Body of pancreas (tissue), 4 donors: ENCODE data around the gene CPEB2. TPM values are rescaled to one million over a fixed set of nuclear protein-coding genes. Genes with fewer than 3 reads are reported as not detected.

Source experiments
- ATAC-seq: fragments of 150-250 bp; one replicate; pipeline ENCODE4 v1.9.1; 2016
- DNase-seq, 4 donors: peaks; one replicate each; pipeline ENCODE4 v3.0.0-alpha.2; 2019
- H3K27ac ChIP-seq, 4 donors: fragments of 200-600 bp; sonication (generic); 1 replicate in 3 of 4; 2 replicates in 1 of 4; pipeline versions ENCODE4 v1.5.1 to v1.6.1; 2016 to 2019; ENCODE audit warnings: mild to moderate bottlenecking in 1 of 4, mixed read lengths in 1 of 4, moderate library complexity in 1 of 4
- H3K27me3 ChIP-seq, 2 donors: fragments of 200-600 bp; sonication (generic); one replicate each; pipeline ENCODE4 v1.6.0; 2016; ENCODE audit warnings: mild to moderate bottlenecking in 1 of 2
- H3K36me3 ChIP-seq, 2 donors: fragments of 200-600 bp; sonication (generic); replicated peaks in 1 of 2; 2 replicates each; pipeline ENCODE4 v1.5.1; 2016; ENCODE audit warnings: low read depth in 2 of 2; ENCODE audit not compliant: insufficient read depth in 1 of 2
- H3K4me1 ChIP-seq: fragments of 200-600 bp; sonication (generic); one replicate; pipeline ENCODE4 v1.6.0; 2016
- H3K4me3 ChIP-seq, 2 donors: fragments of 200-600 bp; sonication (generic); 1 replicate in 1 of 2; 2 replicates in 1 of 2; pipeline ENCODE4 v1.5.1; 2016 to 2019
- H3K9me3 ChIP-seq, 3 donors: fragments of 200-600 bp; sonication (generic); 1 replicate in 2 of 3; 2 replicates in 1 of 3; pipeline ENCODE4 v1.5.1; 2016
- CTCF ChIP-seq, 7 experiments: fragments of 450-650 bp in 4 of 7; fragments of 200-600 bp in 3 of 7; sonication (generic) in 3 of 7; IDR thresholded peaks; one replicate each; pipeline ENCODE4 v1.5.1; 2016 to 2019; ENCODE audit warnings: antibody characterized with exemption in 7 of 7
- POLR2A ChIP-seq, 3 donors: fragments of 450-650 bp; IDR thresholded peaks; one replicate each; pipeline ENCODE4 v1.6.1; 2016; ENCODE audit warnings: antibody characterized with exemption in 3 of 3, mild to moderate bottlenecking in 2 of 3
- WGBS, 2 donors: methylation state at CpG; one replicate each; pipeline ENCODE4 v1.1.5; 2017; 5-methylcytosine and 5-hydroxymethylcytosine counted together
- intact Hi-C: fragments of 100-400 bp; cut with DNase I; formaldehyde crosslinking; loops from one replicate; pipeline ENCODE4 v1.15.1; 2023
- total RNA-seq, 2 donors: library from RNA; depleted of rRNA; stranded (reverse); fragments of >200 nt; gene quantifications; one replicate each; pipeline ENCODE4 v1.1.0, GENCODE V29; 2016

CPEB2 gene
- total RNA-seq, 2 donors from 2014 or later = 6.6 to 8.0 TPM

GRCh38 chr4:15043226-15043625, 40.9 kb downstream of the CPEB2 start:
- H3K27ac ChIP-seq = no peak overlapping the region
- H3K9me3 ChIP-seq = no peaks in the 10 kb centered on the region
- H3K27me3 ChIP-seq = no peaks in the 10 kb centered on the region
- DNase-seq = no peak
- 82 to 87% methylated on average over 3 of the region's 3 CpGs for WGBS, 2 donors
- TF ChIP-seq CTCF (IDR thresholded peaks at IDR 0.05) (no peak), POLR2A (IDR thresholded peaks at IDR 0.05) (no peak)
- H3K4me3 ChIP-seq = no peak overlapping the region
- peaks cover 12% of the 10 kb centered on the region for H3K4me1 ChIP-seq
- no peak for ATAC-seq
- no peaks in the 10 kb centered on the region for H3K36me3 ChIP-seq
- intact Hi-C loops = no loop called here

DNA sequence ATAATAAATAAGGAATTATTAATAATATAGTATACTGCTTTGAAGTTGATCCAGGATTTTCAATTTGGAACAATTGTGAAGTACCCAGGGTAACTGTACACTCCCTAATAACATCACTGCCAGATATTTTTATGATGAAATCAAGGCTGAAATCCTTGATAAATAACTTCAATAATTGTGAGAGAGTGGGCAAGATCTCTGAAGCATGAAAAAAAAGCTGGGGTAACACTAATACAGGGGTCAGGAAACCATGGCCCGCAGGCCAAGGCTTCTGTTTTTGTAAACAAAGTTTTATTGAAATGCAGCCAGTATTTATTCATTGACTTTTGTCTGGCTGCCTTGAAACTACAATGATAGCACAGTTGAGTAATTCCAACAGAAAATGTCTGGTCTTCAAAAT, 41.6 kb downstream of the CPEB2 start:
- no peak for DNase-seq
- TF ChIP-seq CTCF (IDR thresholded peaks at IDR 0.05) (no peak), POLR2A (IDR thresholded peaks at IDR 0.05) (no peak)
- WGBS, 2 donors = 15 to 32% methylated on average over 1 of the region's 1 CpG

DNA sequence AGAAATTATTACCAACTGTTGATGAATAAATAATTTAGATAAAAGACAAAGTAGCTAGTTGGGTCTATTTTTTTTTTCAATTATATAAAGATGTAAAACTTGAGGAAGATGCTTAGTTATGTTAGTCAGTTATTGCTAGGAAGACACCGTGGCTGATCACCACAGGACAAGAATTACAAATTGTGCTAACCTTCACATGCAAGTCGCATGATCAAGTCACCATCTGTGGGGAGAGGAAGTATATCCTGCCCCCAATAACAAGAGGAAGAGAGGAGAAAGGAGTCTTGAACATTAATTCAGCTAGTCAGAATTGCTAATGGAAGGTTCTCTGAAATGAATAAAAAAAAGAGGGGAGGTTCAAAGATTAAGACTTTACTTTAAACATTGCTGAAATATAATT, 52.3 kb downstream of the CPEB2 start:
- no peaks in the 10 kb centered on the region for H3K27me3 ChIP-seq
- intact Hi-C loops = no loop called here
- WGBS, 2 donors = 86 to 88% methylated on average over 2 of the region's 2 CpGs
- ATAC-seq = no peak
- no peak for TF ChIP-seq POLR2A (IDR thresholded peaks at IDR 0.05)
- no peak for TF ChIP-seq CTCF (IDR thresholded peaks at IDR 0.05)
- peaks cover 0 to 9% of the 10 kb centered on the region in 2 donors for H3K36me3 ChIP-seq
- no peaks in the 10 kb centered on the region for H3K4me1 ChIP-seq
- H3K4me3 ChIP-seq = no peak overlapping the region
- H3K9me3 ChIP-seq = no peaks in the 10 kb centered on the region
- no peak for DNase-seq
- no peak overlapping the region for H3K27ac ChIP-seq

More for the DNA sequence above, 41.6 kb downstream of the CPEB2 start:
- H3K4me3 ChIP-seq = no peak overlapping the region
- no peaks in the 10 kb centered on the region for H3K27me3 ChIP-seq
- intact Hi-C loops = no loop called here
- H3K9me3 ChIP-seq = no peaks in the 10 kb centered on the region
- peaks cover 12% of the 10 kb centered on the region for H3K4me1 ChIP-seq
- no peaks in the 10 kb centered on the region for H3K36me3 ChIP-seq
- no peak for ATAC-seq
- no peak overlapping the region for H3K27ac ChIP-seq

GRCh38 chr4:15060213-15060612, 57.9 kb downstream of the CPEB2 start:
- Histone ChIP-seq H3K4me3 (no peak overlapping the region), H3K36me3 (peaks cover 0 to 9% of the 10 kb centered on the region in 2 donors), H3K9me3 (no peaks in the 10 kb centered on the region), H3K27ac (no peak overlapping the region), H3K4me1 (no peaks in the 10 kb centered on the region), H3K27me3 (no peaks in the 10 kb centered on the region)
- ATAC-seq (no peak), DNase-seq (no peak)
- intact Hi-C loops = no loop called here
- no peak for TF ChIP-seq POLR2A (IDR thresholded peaks at IDR 0.05)
- no peak for TF ChIP-seq CTCF (IDR thresholded peaks at IDR 0.05)
- 96 to 98% methylated on average over 2 of the region's 2 CpGs for WGBS, 2 donors

- no peak overlapping the region for H3K4me3 ChIP-seq
- no peaks in the 10 kb centered on the region for H3K9me3 ChIP-seq
- ATAC-seq (no peak), DNase-seq (no peak)
- WGBS, 2 donors = 84 to 91% methylated on average over 6 of the region's 6 CpGs
- no peaks in the 10 kb centered on the region for H3K27me3 ChIP-seq
- TF ChIP-seq POLR2A (IDR thresholded peaks at IDR 0.05) = no peak
- TF ChIP-seq CTCF (IDR thresholded peaks at IDR 0.05) = no peak
- H3K4me1 ChIP-seq = no peaks in the 10 kb centered on the region
- H3K36me3 ChIP-seq = peaks cover 5 to 13% of the 10 kb centered on the region in 2 donors
- intact Hi-C loops = no loop called here
- H3K27ac ChIP-seq = no peak overlapping the region
Measured at GRCh38 chr4:15063341-15063740, 61.1 kb downstream of the CPEB2 start.
